GM18502 (cell line): Measurements from ENCODE around the gene MMAA.

Experiments
- ATAC-seq: cut with Tn5 transposase; IDR thresholded peaks from one replicate; pipeline ENCODE4 v1.9.1; 2021; ENCODE audit warnings: mild to moderate bottlenecking; ENCODE audit not compliant: unreplicated experiment, poor library complexity

The MMAA gene

GRCh38 chr4:145703850-145704497, 84.8 kb downstream of the MMAA start:
- ATAC-seq: no peak

- ATAC-seq: peak; percentile 8
Measured at GRCh38 chr4:145709336-145709735, 90.2 kb downstream of the MMAA start.
